HG02642 (cell line): ENCODE results near the gene TYR.
"Not testable (repeated sequence)": the region's sequence is repeated elsewhere in the genome, so short reads cannot be mapped to it uniquely, and the experiment has no call there.

Experiments
- ATAC-seq: cut with Tn5 transposase; IDR thresholded peaks from one replicate; pipeline ENCODE4 v1.9.1; 2021; ENCODE audit warnings: mild to moderate bottlenecking; ENCODE audit not compliant: unreplicated experiment, poor library complexity

TYR gene

GRCh38 chr11:89267660-89268302 is 90.1 kb downstream of the TYR start:
- ATAC-seq, result no peak

DNA sequence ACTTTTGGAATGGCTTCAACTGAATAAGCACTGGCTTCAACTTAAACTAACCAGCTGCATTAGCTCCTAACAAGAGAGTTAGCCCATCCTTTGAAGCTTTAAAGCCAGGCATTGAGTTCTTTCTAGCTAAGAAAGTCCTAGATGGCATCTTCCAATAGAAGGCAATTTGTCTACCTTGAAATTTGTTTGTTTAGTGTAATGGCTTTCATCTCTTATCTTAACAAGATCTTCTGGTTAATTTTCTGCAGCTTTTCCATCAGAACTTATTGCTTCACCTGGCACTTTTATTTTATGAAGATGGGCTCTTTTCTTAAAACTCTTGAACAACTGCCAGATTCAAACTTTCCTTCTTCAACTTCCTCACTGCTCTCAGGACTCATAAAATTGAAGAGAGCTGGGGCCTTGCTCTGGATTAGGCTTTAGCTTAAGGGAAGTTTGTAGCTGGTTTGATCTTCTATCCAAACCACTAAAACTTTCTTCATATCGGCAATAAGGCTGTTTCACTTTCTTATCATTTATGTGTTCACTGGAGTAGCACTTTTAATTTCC is 94.9 kb downstream of the TYR start:
- not testable (repeated sequence) for ATAC-seq

GRCh38 chr11:89273220-89273619 is 95.5 kb downstream of the TYR start:
- ATAC-seq, result not testable (repeated sequence)

- ATAC-seq, result no peak
Measured at GRCh38 chr11:89275966-89276365, 98.3 kb downstream of the TYR start.

GRCh38 chr11:89279176-89279575 is 101.5 kb downstream of the TYR start:
- ATAC-seq, result no peak

DNA sequence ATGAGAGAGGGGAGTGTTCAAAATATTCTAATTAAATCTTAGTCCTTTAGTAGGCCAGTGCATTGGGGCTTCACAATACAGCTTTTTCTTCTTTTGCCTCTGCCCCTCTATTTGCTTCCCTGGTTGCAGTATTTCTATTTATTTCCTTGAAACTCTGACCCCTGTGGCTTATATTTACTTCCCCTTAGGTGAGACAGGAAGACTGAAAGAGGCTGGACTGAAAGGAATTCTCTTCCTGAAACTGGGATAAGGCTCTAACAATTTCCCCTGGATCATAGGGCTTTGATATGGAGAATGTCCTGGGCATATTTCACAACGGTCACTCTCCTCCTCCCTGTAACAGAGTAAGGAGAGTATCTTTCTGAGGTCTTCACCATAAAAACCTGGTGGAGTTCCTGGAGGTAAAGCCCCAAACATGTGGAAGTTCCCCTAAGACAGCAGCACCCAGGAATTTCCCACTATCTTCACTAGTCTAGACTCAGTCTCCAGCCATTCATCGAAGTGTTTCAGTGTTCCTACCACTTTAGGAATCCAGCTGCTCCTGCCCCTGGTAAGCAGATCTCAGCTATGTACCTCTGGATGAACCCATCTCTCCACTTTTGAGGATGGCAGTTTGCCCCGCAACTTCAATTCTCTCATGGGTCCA is 103.5 kb downstream of the TYR start:
- ATAC-seq, result not testable (repeated sequence)

GRCh38 chr11:89286601-89287000 is 108.9 kb downstream of the TYR start:
- ATAC-seq, result not testable (repeated sequence)

DNA sequence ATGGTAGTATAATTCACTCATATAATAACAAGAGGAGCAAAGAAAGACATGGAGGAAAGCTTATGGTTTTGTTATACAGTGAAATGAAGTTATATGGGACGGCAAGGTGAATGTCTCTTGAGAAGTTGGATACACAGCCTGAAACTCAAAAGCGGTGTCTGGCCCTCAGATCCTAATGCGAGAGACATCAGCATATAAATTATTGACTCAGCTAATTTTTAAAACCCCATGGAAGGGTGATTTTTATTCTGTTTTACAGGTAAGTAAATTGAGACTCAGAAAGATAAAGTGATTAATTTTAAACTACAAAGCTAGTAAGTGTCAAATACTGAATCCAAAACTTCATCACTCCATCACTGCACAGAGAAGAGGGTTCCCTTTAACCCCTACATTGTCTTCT is 110.3 kb downstream of the TYR start:
- ATAC-seq, result not testable (repeated sequence)

DNA sequence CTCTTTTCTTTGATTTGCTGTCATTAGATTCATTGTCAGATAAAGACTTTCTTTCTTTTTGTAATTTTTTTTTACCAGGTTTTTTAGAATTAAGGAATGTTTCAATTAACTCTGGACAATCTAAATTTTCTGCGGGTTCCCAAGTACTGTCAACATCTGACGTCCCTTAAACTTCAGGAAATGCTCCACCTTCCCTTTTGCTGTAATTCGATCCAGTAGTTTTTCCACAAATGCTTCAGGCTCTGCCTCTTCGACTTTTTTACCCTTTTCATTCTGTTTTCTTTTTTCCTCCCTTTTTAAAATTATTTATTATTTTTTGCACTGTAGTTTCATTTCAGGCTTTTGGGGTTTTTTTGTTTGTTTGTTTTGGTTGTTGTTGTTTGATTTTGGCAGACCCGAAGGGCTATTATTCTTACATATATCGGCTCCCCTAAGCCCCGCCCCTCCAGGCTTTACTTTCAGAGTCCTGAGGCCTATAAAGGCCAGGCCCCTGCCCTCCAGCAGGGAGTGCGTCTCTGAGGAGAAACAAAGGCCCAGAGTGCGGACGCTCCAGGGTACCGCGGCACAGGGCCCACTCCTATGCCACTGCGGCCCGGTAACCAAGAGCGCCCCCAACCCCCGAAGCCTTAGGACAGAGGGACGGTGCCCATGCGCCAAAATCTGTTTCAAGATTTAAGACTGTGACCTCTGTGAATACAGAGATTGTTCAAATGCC is 116.4 kb downstream of the TYR start:
- no peak for ATAC-seq

GRCh38 chr11:89295023-89295422 is 117.3 kb downstream of the TYR start:
- ATAC-seq, result not testable (repeated sequence)

DNA sequence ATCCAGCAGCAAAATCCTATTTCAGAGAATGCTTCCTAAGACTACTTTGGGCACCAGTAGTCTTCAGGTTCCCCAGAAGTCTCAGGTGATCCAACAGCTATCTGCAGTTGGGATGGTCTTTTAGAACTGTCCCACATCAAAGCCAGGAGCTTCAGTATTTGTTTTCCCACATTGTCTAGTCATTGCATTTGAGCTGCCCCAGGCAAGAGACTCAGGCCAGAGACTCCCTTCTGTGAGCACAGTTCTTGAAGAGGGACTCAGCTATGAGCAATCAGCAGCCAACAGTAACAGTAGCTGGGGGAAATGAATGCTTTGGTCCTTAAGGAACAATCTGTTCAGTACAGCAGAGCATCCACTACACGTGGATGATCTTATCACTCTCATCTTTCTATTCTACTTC is 125.4 kb downstream of the TYR start:
- not testable (repeated sequence) for ATAC-seq

DNA sequence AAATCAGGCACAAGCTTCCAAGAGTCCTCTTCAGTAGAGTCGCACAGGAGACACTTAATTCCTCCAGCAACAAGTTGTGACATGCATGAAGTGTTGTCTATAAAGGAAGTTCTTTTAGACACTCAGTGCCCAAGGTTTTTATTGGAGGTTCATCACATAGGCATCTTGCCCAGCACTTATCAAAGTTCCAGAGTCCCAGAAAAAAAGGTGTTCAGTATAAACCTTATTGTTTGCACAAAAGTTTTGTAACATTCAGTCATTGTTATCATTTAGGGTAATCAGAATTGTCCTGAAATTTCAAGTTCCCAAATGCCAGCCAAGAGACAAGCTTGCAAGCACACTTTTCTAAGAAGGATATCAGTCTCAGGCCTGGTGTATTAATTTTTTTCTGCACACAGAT is 130.6 kb downstream of the TYR start:
- not testable (repeated sequence) for ATAC-seq

GRCh38 chr11:89309321-89309985 is 131.8 kb downstream of the TYR start:
- not testable (repeated sequence) for ATAC-seq

GRCh38 chr11:89310607-89311006 is 132.9 kb downstream of the TYR start:
- not testable (repeated sequence) for ATAC-seq

GRCh38 chr11:89321401-89321800 is 143.7 kb downstream of the TYR start:
- ATAC-seq, result no peak

DNA sequence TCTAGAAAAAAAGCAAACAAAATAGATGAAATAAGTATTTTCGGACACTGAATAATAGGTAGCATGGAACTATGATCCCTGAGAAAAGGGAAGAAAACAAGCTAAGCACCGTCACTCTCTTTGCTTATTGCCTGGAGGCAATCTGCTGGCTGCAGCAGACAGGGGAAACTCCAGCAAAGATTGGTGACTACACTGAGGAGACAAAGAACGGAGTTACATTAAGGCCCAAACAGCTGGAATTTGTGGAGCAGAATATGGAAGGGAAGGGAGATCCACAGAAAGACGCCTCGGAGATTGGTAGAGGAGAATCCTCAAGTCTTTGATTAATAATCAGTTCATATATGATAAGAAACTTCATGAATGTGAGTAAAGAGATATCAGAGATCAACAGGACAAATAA is 150.2 kb downstream of the TYR start:
- ATAC-seq, result no peak

DNA sequence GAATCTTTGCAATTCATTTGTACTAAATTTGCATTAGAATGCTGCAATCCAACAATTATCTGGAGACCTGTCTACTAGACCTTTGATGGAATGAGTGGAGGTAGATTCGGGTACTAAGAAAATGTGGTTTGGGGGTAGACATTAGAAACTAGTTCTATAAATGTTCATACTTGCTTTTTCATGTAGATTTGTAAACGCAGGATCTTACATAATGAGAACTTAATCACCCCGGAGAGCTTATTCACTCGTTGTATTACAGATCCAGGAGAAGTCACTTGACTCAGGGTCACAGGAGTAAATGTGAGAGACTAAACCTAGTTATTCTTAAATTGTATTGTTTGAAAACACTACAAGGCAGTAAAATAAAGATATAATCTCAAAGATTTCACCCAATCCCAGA is 154.3 kb downstream of the TYR start:
- ATAC-seq, result not testable (repeated sequence)

DNA sequence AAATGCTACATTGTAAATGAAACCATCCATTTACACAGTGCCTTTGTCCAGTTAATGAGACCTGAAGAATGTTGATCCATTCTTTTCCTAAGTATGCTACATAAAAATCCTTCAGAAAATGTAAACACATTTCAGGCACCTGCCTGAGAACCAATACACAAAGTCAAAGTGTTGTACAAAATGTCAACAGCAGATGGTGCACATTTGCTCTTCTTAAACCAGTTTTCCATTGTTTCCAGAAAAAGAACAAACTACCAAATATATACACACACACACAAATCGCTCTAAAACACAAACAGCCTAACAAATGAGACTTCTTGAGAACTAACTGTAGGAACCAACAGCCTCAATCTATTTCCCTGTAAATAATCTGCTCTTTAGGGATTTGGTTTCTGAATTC is 156.0 kb downstream of the TYR start:
- ATAC-seq, result not testable (repeated sequence)

- ATAC-seq, result not testable (repeated sequence)
Measured at GRCh38 chr11:89337100-89337650, 159.5 kb downstream of the TYR start.

- ATAC-seq, result not testable (repeated sequence)
Measured at GRCh38 chr11:89338073-89338472, 160.4 kb downstream of the TYR start.
